Adipocyte (in vitro differentiated cells): ENCODE data around the gene PNPT1.
A peak's percentile ranks its signal among the peaks of the same experiment; 100 is the strongest.

Experiments used
- DNase-seq: peaks from one replicate; pipeline ENCODE4 v3.0.0-alpha.2; 2015; ENCODE audit warnings: low read depth
- H3K27me3 ChIP-seq: replicated peaks from 2 replicates; pipeline ENCODE4 v1.7.0; 2013; ENCODE audit warnings: mild to moderate bottlenecking, low read length, moderate library complexity; ENCODE audit not compliant: control insufficient read depth, insufficient read depth
- H3K36me3 ChIP-seq: 2 replicates; pipeline ENCODE4 v1.7.0; 2013; ENCODE audit warnings: low read length, mild to moderate bottlenecking, moderate library complexity; ENCODE audit not compliant: control insufficient read depth, insufficient read depth, severe bottlenecking
- H3K4me1 ChIP-seq: 2 replicates; pipeline ENCODE4 v1.7.0; 2013; ENCODE audit warnings: mild to moderate bottlenecking, low read length, moderate library complexity; ENCODE audit not compliant: control insufficient read depth, insufficient read depth
- H3K4me3 ChIP-seq: 2 replicates; pipeline ENCODE4 v1.7.0; 2013; ENCODE audit warnings: mild to moderate bottlenecking, low read length, moderate library complexity
- H3K9ac ChIP-seq: 2 replicates; pipeline ENCODE4 v1.7.0; 2013; ENCODE audit warnings: mild to moderate bottlenecking, low read length, moderate library complexity
- H3K9me3 ChIP-seq: 2 replicates; pipeline ENCODE4 v1.7.0; 2013; ENCODE audit warnings: mild to moderate bottlenecking, low read length, moderate library complexity; ENCODE audit not compliant: control insufficient read depth

PNPT1 gene

GRCh38 chr2:55668956-55669355, 24.7 kb downstream of the PNPT1 start:
- peaks cover 56% of the 10 kb centered on the region for H3K36me3 ChIP-seq

GRCh38 chr2:55653255-55653654, 40.4 kb downstream of the PNPT1 start:
- peaks cover 40% of the 10 kb centered on the region for H3K36me3 ChIP-seq
- no peaks in the 10 kb centered on the region for H3K27me3 ChIP-seq
- H3K4me3 ChIP-seq = no peak overlapping the region
- H3K9ac ChIP-seq = no peak overlapping the region
- H3K9me3 ChIP-seq = no peaks in the 10 kb centered on the region
- no peak for DNase-seq
- no peaks in the 10 kb centered on the region for H3K4me1 ChIP-seq

More at GRCh38 chr2:55668956-55669355, 24.7 kb downstream of the PNPT1 start:
- H3K4me1 ChIP-seq = peaks cover 14% of the 10 kb centered on the region
- no peak for DNase-seq
- no peaks in the 10 kb centered on the region for H3K9me3 ChIP-seq
- H3K4me3 ChIP-seq = no peak overlapping the region
- no peaks in the 10 kb centered on the region for H3K27me3 ChIP-seq
- no peak overlapping the region for H3K9ac ChIP-seq

DNA sequence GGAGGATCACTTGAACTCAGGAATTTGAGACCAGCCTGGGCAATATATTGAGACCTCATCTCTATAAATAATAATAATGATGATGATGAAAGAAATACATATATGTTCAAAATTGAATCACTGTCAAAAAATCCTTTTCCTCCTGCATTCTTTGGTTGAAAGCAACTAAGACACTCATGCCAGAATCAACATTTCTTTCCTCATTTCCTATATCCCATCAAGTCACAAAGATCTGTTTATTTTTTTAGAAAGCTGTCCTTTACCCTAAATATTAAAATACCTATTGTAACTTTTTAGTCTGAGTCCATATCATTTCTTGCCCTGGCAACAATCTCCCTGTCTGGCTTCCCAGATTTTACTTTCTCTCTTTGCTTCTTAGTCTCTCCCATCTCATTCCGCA, 44.4 kb downstream of the PNPT1 start:
- H3K4me1 ChIP-seq = peaks cover 10% of the 10 kb centered on the region
- H3K27me3 ChIP-seq = no peaks in the 10 kb centered on the region
- H3K9me3 ChIP-seq = no peaks in the 10 kb centered on the region
- H3K4me3 ChIP-seq = no peak overlapping the region
- H3K36me3 ChIP-seq = peaks cover 40% of the 10 kb centered on the region
- no peak overlapping the region for H3K9ac ChIP-seq
- peak; percentile 18 for DNase-seq

DNA sequence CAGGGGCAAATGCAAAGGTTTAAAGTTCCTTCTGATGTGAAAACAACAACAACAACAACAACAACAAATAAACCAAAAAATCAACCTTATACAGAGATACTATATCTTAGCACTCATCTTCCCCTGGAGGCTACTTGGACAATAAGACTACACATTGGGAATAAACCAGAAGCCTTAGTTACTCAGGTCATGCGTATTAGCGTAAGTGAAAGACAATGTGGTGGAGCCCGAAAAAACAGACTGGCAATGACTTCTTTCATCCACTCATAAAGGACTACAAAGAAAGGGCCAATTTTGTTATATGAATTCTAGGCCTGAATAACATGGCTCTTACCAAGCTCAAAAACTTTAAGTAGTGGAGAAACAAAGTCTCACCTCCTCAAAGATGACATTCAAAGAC, 56.8 kb downstream of the PNPT1 start:
- H3K36me3 ChIP-seq = peaks cover 69% of the 10 kb centered on the region
- H3K4me1 ChIP-seq = no peaks in the 10 kb centered on the region
- H3K9ac ChIP-seq = no peak overlapping the region
- DNase-seq = no peak
- H3K4me3 ChIP-seq = no peak overlapping the region
- H3K9me3 ChIP-seq = no peaks in the 10 kb centered on the region
- H3K27me3 ChIP-seq = no peaks in the 10 kb centered on the region

DNA sequence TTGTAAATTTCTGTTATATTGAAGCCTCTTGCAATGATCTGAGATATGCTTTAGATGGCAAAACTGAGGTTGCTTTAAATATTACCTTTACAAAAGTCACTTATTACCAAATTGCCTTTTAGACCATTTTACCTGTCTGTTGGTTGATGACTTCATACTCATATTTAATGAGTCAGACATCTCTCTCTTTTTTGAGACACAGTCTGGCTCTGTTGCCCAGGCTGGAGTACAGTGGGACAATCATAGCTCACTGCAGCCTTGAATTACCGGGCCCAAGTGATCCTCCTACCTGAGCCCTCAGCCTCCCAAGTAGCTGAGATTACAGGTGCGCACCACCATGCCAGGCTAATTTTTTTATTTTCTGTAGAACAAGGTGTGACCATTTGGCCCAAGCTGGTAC, 64.7 kb downstream of the PNPT1 start:
- H3K9ac ChIP-seq = no peak overlapping the region
- H3K27me3 ChIP-seq = no peaks in the 10 kb centered on the region
- DNase-seq = no peak
- no peaks in the 10 kb centered on the region for H3K9me3 ChIP-seq
- H3K4me1 ChIP-seq = no peaks in the 10 kb centered on the region
- peaks cover 12% of the 10 kb centered on the region for H3K36me3 ChIP-seq
- no peak overlapping the region for H3K4me3 ChIP-seq

- no peak for DNase-seq
- Histone ChIP-seq H3K36me3 (peaks cover 5% of the 10 kb centered on the region), H3K4me3 (no peak overlapping the region), H3K4me1 (no peaks in the 10 kb centered on the region), H3K9ac (no peak overlapping the region), H3K27me3 (no peaks in the 10 kb centered on the region), H3K9me3 (no peaks in the 10 kb centered on the region)
Observed at GRCh38 chr2:55627915-55628314, 65.7 kb downstream of the PNPT1 start.

- H3K9me3 ChIP-seq = no peaks in the 10 kb centered on the region
- no peak overlapping the region for H3K4me3 ChIP-seq
- H3K36me3 ChIP-seq = peaks cover 4% of the 10 kb centered on the region
- H3K9ac ChIP-seq = no peak overlapping the region
- H3K27me3 ChIP-seq = no peaks in the 10 kb centered on the region
- peaks cover 26% of the 10 kb centered on the region for H3K4me1 ChIP-seq
- no peak for DNase-seq
Observed at GRCh38 chr2:55621802-55622201, 71.8 kb downstream of the PNPT1 start.

DNA sequence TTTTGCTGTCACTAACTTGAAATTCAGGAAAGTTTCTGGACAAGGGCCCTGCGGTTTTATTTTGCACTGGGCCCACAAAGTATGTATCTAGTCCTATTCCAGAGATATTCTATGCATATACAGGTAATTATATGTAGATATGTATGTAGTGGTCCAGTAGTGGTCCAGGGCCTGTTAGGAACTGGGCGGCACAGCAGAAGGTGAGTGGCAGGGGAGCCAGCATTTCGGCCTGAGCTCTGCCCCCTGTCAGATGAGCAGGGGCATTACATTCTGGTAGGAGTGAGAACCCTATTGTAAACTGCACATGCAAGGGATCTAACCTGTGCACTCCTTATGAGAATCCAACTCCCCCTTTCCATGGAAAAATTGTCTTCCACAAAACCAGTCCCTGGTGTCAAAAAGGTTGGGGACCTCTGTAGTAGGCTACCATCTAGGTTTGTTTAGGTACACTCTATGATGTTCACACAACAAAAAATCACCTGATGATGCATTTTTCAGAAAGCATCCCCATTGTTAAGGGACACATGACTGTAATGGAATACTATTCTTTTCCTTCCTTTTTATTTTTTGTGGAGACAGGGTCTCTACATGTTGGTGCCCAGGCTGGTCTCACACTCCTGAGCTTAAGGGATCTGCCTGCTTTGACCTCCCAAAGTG, 73.4 kb downstream of the PNPT1 start:
- Histone ChIP-seq H3K4me3 (no peak overlapping the region), H3K4me1 (peaks cover 30% of the 10 kb centered on the region), H3K9me3 (no peaks in the 10 kb centered on the region), H3K27me3 (no peaks in the 10 kb centered on the region), H3K9ac (no peak overlapping the region), H3K36me3 (peaks cover under 1% of the 10 kb centered on the region)
- no peak for DNase-seq

DNA sequence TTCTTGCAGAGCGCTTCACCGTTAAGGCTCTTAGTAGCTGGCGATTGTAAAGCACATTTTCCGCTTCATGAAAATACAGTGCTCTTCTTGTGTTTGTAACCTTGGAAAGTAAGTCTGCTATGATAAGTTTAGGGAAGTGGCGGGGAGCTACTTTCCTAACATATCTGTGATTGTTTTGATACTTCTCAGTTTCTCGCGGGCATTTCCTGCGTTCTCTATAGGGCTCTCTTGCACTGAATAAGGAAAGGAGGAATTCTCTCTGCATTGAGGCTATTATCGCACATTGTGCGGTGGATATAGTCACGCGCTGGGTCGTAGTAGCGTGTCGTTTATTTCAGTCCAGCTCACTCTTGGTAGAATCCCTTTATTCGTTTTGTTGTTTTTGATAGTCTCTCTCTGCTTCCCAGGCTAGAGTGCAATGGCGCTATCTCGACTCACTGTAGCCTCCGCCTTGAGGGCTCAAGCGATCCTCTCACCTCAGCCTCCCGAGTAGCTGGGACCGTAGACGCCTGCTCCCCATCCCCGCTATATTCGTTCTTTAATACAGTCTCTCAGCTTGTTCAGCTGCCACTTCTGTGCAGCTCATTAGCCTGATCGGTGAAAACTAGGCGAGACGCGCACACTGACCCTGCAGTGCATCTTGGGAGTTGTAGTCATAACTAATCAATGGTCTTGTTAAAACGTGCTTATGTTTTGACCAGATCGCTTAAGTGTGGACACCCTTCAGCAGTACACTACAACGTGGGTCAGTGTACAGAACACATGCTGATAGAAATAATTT, 75.2 kb downstream of the PNPT1 start:
- peaks cover 36% of the 10 kb centered on the region for H3K4me1 ChIP-seq
- peaks cover 17% of the 10 kb centered on the region for H3K36me3 ChIP-seq
- H3K9me3 ChIP-seq = no peaks in the 10 kb centered on the region
- peak overlapping the region; percentile 99 for H3K9ac ChIP-seq
- H3K4me3 ChIP-seq = peak overlapping the region; percentile 98
- no peaks in the 10 kb centered on the region for H3K27me3 ChIP-seq
- peak; percentile 77 for DNase-seq

DNA sequence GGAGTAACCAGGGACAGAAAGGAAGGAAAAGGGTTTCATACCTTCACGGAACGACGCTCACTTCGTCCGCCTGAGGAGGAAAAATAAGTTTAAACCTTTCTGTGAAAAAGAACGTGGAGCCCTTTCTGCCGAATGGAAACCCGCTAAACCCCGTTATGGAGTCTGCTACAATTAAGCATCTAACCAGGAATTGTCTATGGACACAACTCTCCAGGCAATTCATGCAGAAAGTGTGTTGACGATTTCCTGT, 75.7 kb downstream of the PNPT1 start:
- peak overlapping the region; percentile 99 for H3K9ac ChIP-seq
- no peak for DNase-seq
- peaks cover 36% of the 10 kb centered on the region for H3K4me1 ChIP-seq
- H3K36me3 ChIP-seq = peaks cover 22% of the 10 kb centered on the region
- H3K27me3 ChIP-seq = no peaks in the 10 kb centered on the region
- H3K9me3 ChIP-seq = no peaks in the 10 kb centered on the region
- H3K4me3 ChIP-seq = peak overlapping the region; percentile 98

DNA sequence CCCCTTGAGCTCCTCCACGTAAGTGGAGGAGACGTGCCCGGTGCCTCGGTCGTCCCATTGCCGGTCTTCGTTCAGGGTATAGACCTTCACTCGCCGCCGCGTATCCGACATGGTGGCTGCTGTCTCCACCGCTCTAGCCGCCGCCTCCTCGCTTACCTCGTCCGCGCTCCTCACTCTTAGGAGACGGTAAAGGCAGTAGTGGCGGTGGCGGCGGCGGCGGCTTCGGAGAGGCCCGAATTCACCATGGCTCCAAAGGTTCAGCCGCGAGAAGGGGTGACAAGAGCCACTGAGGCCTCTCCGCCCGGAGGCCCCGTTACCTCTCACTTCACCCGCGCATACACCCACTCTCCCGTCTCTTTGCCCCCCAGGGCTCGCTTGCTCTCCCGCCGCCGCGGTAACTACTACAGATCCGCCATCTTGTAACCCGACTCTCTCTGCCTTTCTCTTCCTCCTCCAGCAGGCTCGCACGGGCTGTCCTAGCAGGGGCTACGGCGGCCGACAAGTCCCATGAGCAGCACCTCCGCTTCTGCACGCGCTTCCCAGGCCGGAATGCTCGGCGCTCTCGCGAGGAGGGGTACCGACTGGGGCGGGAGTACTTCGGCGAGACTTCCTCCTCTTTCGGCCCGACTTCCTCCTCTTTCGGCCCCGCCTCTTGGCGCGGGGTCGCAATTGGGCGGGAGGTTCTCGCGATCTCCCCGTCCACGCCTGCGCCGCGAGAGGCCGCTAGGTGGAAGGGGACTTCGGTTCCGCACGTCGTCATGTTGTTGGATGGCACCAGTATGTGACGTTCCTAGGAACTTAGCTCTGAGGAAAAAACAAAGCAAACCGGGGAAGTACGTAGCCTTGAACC, 76.2 kb downstream of the PNPT1 start, which contains the start of gene PPP4R3B:
PPP4R3B (minus strand) TSS at position 448 of the 850 bp plus-strand sequence; CDS start at position 111, 337 bp downstream.
- Histone ChIP-seq H3K4me1 (peaks cover 35% of the 10 kb centered on the region), H3K9ac (peak within 1 kb of the TSS; percentile 99)

More for the DNA sequence above, 76.2 kb downstream of the PNPT1 start, which contains the start of gene PPP4R3B:
- Histone ChIP-seq H3K27me3 (no peaks in the 10 kb centered on the region), H3K9me3 (no peaks in the 10 kb centered on the region), H3K4me3 (peak within 1 kb of the TSS; percentile 98), H3K36me3 (peaks cover 28% of the 10 kb centered on the region)
- DNase-seq = peak; percentile 100
